ENCODE data around the gene ATF6. TPM values are rescaled to one million over a fixed set of nuclear protein-coding genes. Genes with fewer than 3 reads are reported as not detected.

The ATF6 gene
- total RNA-seq, 1 donor from 2014 or later: 38.6 TPM

DNA sequence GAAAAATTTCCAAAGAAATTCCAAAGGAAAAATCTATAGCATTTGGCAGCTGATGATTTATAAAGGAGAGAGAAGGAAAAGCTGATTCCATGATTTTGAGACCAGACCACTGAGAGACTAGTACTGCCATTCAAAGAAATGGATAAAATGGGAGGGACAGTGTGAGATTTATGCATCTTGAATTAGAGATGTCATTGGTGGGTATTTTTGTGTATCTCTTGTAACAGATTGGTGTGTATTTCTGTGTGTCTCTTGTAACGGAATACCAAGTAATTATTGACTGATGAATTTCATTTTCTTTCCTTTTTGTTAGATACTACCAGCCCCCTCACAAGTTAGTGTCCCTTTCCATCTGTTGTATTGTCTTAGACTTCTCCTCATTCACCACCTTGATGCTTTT, 155.4 kb downstream of the ATF6 start:
- Histone ChIP-seq H3K4me3 (ENCODE audit: low read depth, low read length) (no peak overlapping the region), H3K27me3 (ENCODE audit: control insufficient read depth, insufficient read depth, low read length) (no peaks in the 10 kb centered on the region), H3K36me3 (ENCODE audit: control insufficient read depth, insufficient read depth, low read length) (no peaks in the 10 kb centered on the region)
- DNase-seq (ENCODE audit: low read depth): no peak
- TF ChIP-seq, protein P1, sequence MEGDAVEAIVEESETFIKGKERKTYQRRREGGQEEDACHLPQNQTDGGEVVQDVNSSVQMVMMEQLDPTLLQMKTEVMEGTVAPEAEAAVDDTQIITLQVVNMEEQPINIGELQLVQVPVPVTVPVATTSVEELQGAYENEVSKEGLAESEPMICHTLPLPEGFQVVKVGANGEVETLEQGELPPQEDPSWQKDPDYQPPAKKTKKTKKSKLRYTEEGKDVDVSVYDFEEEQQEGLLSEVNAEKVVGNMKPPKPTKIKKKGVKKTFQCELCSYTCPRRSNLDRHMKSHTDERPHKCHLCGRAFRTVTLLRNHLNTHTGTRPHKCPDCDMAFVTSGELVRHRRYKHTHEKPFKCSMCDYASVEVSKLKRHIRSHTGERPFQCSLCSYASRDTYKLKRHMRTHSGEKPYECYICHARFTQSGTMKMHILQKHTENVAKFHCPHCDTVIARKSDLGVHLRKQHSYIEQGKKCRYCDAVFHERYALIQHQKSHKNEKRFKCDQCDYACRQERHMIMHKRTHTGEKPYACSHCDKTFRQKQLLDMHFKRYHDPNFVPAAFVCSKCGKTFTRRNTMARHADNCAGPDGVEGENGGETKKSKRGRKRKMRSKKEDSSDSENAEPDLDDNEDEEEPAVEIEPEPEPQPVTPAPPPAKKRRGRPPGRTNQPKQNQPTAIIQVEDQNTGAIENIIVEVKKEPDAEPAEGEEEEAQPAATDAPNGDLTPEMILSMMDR (IDR thresholded peaks at IDR 0.05; ENCODE audit: insufficient read depth, low read length, poor library complexity, severe bottlenecking): no peak

DNA sequence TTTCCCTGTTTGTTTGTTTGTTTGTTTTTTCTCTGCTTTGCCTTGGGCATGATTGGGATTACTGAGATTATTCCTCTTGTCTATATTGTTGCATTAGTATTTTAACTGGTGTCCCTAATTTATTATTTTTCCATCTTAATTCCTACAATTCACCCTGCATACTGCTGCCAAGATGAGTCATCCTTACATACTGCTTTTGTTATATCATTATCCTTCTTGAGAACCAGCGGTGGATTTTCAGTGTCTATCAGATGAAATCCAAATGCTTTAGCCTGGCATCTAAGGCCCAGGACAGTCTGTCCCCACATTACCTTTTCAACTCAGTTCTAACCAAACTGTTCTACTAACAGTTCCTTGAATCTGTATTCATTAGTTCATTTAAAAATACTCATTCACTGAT, 155.9 kb downstream of the ATF6 start:
- Histone ChIP-seq H3K36me3 (ENCODE audit: control insufficient read depth, insufficient read depth, low read length) (no peaks in the 10 kb centered on the region), H3K27me3 (ENCODE audit: control insufficient read depth, insufficient read depth, low read length) (no peaks in the 10 kb centered on the region), H3K4me3 (ENCODE audit: low read depth, low read length) (no peak overlapping the region)
- no peak for DNase-seq (ENCODE audit: low read depth)
- TF ChIP-seq, protein P1 (IDR thresholded peaks at IDR 0.05; ENCODE audit: insufficient read depth, low read length, poor library complexity, severe bottlenecking): no peak

DNA sequence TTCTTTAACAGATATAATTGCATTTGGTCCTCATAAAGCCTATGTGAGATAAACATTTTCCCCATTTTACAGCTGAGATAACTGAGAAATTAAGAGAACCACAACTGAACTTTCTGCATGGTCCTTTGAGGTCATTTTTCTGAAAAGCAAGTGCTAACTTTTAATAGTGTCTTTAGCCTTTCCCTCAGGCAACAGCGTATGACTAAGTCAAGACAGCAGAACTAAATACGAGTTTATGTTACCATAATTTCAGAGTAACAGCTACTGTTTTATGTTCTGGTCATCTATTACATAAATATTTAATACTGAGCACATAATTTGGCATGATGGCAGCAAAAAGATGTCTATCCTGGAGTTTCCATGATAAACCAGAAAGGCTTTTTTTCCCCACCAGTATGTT, 161.9 kb downstream of the ATF6 start:
- H3K36me3 ChIP-seq (ENCODE audit: control insufficient read depth, insufficient read depth, low read length): no peaks in the 10 kb centered on the region
- TF ChIP-seq, protein P1 (IDR thresholded peaks at IDR 0.05; ENCODE audit: insufficient read depth, low read length, poor library complexity, severe bottlenecking): no peak

DNA sequence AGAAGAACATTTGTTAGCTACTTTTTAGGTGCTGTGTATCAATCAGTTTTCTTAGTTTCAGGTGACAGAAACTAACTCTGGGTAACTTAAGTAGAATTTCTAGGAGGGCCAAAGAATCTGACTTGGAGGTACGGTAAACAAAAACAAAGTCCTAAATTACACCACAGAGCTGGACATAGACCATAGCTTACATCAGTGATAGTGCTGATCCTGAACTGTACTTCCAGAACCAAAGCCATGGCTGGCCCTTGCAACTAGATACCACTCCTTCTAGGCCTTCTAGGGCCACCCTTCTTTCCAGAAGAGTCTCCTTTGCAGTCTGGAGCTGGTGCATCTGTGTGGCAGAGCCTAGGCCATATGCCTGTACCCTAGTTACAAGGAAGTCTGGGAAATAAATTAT, 163.0 kb downstream of the ATF6 start:
- H3K27me3 ChIP-seq (ENCODE audit: control insufficient read depth, insufficient read depth, low read length): no peaks in the 10 kb centered on the region
- TF ChIP-seq, protein P1 (IDR thresholded peaks at IDR 0.05; ENCODE audit: insufficient read depth, low read length, poor library complexity, severe bottlenecking): no peak
- no peak for DNase-seq (ENCODE audit: low read depth)
- H3K4me3 ChIP-seq (ENCODE audit: low read depth, low read length): no peak overlapping the region
- no peaks in the 10 kb centered on the region for H3K36me3 ChIP-seq (ENCODE audit: control insufficient read depth, insufficient read depth, low read length)

More for the DNA sequence above, 161.9 kb downstream of the ATF6 start:
- Histone ChIP-seq H3K27me3 (ENCODE audit: control insufficient read depth, insufficient read depth, low read length) (no peaks in the 10 kb centered on the region), H3K4me3 (ENCODE audit: low read depth, low read length) (no peak overlapping the region)
- no peak for DNase-seq (ENCODE audit: low read depth)

DNA sequence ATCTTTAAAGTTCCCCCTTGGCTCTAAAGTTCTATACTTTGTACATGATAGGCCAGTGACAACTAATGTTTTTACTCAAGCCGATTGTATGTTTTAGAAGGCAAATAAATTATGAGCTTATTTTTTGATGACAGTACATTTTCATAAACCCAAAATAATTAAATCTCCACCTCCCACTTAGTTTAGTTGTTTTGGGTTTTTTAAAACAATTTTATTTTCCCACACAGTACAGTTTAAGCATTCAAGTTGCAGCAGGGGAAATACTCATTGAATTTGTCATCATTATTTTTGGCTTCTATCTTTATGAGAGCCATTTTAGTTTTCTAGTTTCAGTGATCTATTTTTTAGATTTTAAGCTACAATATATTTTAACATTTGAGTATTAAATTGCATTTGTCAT, 163.9 kb downstream of the ATF6 start:
- no peak overlapping the region for H3K4me3 ChIP-seq (ENCODE audit: low read depth, low read length)
- no peak for DNase-seq (ENCODE audit: low read depth)
- TF ChIP-seq, protein P1 (IDR thresholded peaks at IDR 0.05; ENCODE audit: insufficient read depth, low read length, poor library complexity, severe bottlenecking): no peak
- H3K36me3 ChIP-seq (ENCODE audit: control insufficient read depth, insufficient read depth, low read length): no peaks in the 10 kb centered on the region
- H3K27me3 ChIP-seq (ENCODE audit: control insufficient read depth, insufficient read depth, low read length): no peaks in the 10 kb centered on the region

DNA sequence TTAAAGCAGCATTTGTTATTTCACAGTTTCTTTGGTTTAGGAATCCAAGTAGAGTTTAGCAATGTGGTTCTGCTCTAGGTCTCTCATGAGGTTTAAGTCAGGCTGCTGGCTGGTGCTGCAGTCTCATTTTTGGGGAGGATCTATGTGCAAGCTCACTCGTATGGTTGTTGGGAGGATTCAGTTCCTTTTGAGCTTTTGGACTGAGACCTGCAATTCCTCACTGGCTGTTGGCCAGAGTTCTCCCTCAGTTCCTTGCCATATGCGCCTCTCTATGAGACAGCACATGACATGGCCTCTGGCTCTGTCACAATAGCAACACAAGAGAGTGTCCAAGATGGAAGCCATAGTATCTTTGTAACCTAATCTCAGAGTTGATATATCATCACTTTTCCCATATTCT, 166.5 kb downstream of the ATF6 start:
- Histone ChIP-seq H3K36me3 (ENCODE audit: control insufficient read depth, insufficient read depth, low read length) (no peaks in the 10 kb centered on the region), H3K27me3 (ENCODE audit: control insufficient read depth, insufficient read depth, low read length) (no peaks in the 10 kb centered on the region), H3K4me3 (ENCODE audit: low read depth, low read length) (no peak overlapping the region)
- no peak for DNase-seq (ENCODE audit: low read depth)
- TF ChIP-seq, protein P1 (IDR thresholded peaks at IDR 0.05; ENCODE audit: insufficient read depth, low read length, poor library complexity, severe bottlenecking): no peak

Data from kidney epithelial cell (primary cell).